Dendritic cell treated with granulocyte-macrophage colony-stimulating factor and Interleukin-4, amounts not matched to agents 40 ng/mL and 50 ng/mL, for 4 days (primary cell): Measurements from ENCODE around the gene RAP1A.

Experiments used
- H3K27ac Mint-ChIP-seq: one replicate; pipeline ENCODE4 v1.8.0; 2022; ENCODE audit warnings: mild to moderate bottlenecking, mixed read lengths
- H3K27me3 Mint-ChIP-seq: one replicate; pipeline ENCODE4 v1.8.0; 2022; ENCODE audit warnings: mild to moderate bottlenecking, mixed read lengths
- H3K36me3 Mint-ChIP-seq: one replicate; pipeline ENCODE4 v1.8.0; 2022; ENCODE audit warnings: low read depth, mixed read lengths
- H3K4me1 Mint-ChIP-seq: one replicate; pipeline ENCODE4 v1.8.0; 2022; ENCODE audit warnings: low read depth, mixed read lengths
- H3K4me3 Mint-ChIP-seq: one replicate; pipeline ENCODE4 v1.8.0; 2022; ENCODE audit warnings: mild to moderate bottlenecking, moderate library complexity, mixed read lengths
- H3K9me3 Mint-ChIP-seq: one replicate; pipeline ENCODE4 v1.8.0; 2022; ENCODE audit warnings: mixed read lengths
- intact Hi-C: fragments of 100-400 bp; cut with micrococcal nuclease; formaldehyde crosslinking; loops from one replicate; pipeline ENCODE4 v1.15.0; 2022

Gene RAP1A

GRCh38 chr1:111707906-111708305 lies 88.3 kb downstream of the RAP1A start:
- Mint-ChIP-seq H3K9me3 (no peaks in the 10 kb centered on the region), H3K4me3 (no peak overlapping the region), H3K4me1 (peaks cover 5% of the 10 kb centered on the region), H3K36me3 (peaks cover 76% of the 10 kb centered on the region), H3K27me3 (no peaks in the 10 kb centered on the region), H3K27ac (peak overlapping the region; percentile 32)
- intact Hi-C loops = loop anchor here (10.0 kb wide), 1 partner anchor 53 kb away; no protein-coding TSS in a partner anchor

GRCh38 chr1:111709986-111710385 lies 90.4 kb downstream of the RAP1A start:
- Mint-ChIP-seq H3K9me3 (no peaks in the 10 kb centered on the region), H3K27me3 (no peaks in the 10 kb centered on the region), H3K4me1 (peaks cover 5% of the 10 kb centered on the region), H3K36me3 (peaks cover 61% of the 10 kb centered on the region), H3K27ac (no peak overlapping the region), H3K4me3 (no peak overlapping the region)
- intact Hi-C loops = loop anchor here (10.0 kb wide), 1 partner anchor 55 kb away; no protein-coding TSS in a partner anchor

- H3K27me3 Mint-ChIP-seq = no peaks in the 10 kb centered on the region
- H3K27ac Mint-ChIP-seq = no peak overlapping the region
- H3K36me3 Mint-ChIP-seq = peaks cover 42% of the 10 kb centered on the region
- no peak overlapping the region for H3K4me3 Mint-ChIP-seq
- no peaks in the 10 kb centered on the region for H3K9me3 Mint-ChIP-seq
- intact Hi-C loops = no loop called here
- peaks cover 43% of the 10 kb centered on the region for H3K4me1 Mint-ChIP-seq
Observed at GRCh38 chr1:111716333-111716732, 96.7 kb downstream of the RAP1A start.

GRCh38 chr1:111717450-111717849 lies 97.9 kb downstream of the RAP1A start:
- Mint-ChIP-seq H3K4me3 (no peak overlapping the region), H3K27ac (no peak overlapping the region), H3K27me3 (no peaks in the 10 kb centered on the region), H3K4me1 (peaks cover 43% of the 10 kb centered on the region), H3K9me3 (no peaks in the 10 kb centered on the region), H3K36me3 (peaks cover 39% of the 10 kb centered on the region)
- intact Hi-C loops = no loop called here

- no peaks in the 10 kb centered on the region for H3K27me3 Mint-ChIP-seq
- peaks cover 54% of the 10 kb centered on the region for H3K4me1 Mint-ChIP-seq
- H3K4me3 Mint-ChIP-seq = no peak overlapping the region
- intact Hi-C loops = no loop called here
- no peak overlapping the region for H3K27ac Mint-ChIP-seq
- H3K9me3 Mint-ChIP-seq = no peaks in the 10 kb centered on the region
- H3K36me3 Mint-ChIP-seq = peaks cover 39% of the 10 kb centered on the region
Observed at GRCh38 chr1:111719135-111719534, 99.5 kb downstream of the RAP1A start.

- Mint-ChIP-seq H3K27me3 (no peaks in the 10 kb centered on the region), H3K4me1 (peaks cover 54% of the 10 kb centered on the region), H3K27ac (peak overlapping the region; percentile 28), H3K36me3 (peaks cover 39% of the 10 kb centered on the region), H3K9me3 (no peaks in the 10 kb centered on the region), H3K4me3 (no peak overlapping the region)
- intact Hi-C loops = no loop called here
Observed at GRCh38 chr1:111719674-111720132, 100.1 kb downstream of the RAP1A start.

- H3K36me3 Mint-ChIP-seq = peaks cover 34% of the 10 kb centered on the region
- H3K9me3 Mint-ChIP-seq = no peaks in the 10 kb centered on the region
- peaks cover 54% of the 10 kb centered on the region for H3K4me1 Mint-ChIP-seq
- no peak overlapping the region for H3K4me3 Mint-ChIP-seq
- intact Hi-C loops = no loop called here
- H3K27ac Mint-ChIP-seq = peak overlapping the region; percentile 28
- H3K27me3 Mint-ChIP-seq = no peaks in the 10 kb centered on the region
Observed at GRCh38 chr1:111720274-111720976, 100.8 kb downstream of the RAP1A start.

GRCh38 chr1:111720977-111721786 lies 101.6 kb downstream of the RAP1A start:
- H3K36me3 Mint-ChIP-seq = peaks cover 31% of the 10 kb centered on the region
- H3K27me3 Mint-ChIP-seq = no peaks in the 10 kb centered on the region
- H3K4me3 Mint-ChIP-seq = no peak overlapping the region
- peaks cover 54% of the 10 kb centered on the region for H3K4me1 Mint-ChIP-seq
- no peaks in the 10 kb centered on the region for H3K9me3 Mint-ChIP-seq
- intact Hi-C loops = no loop called here
- H3K27ac Mint-ChIP-seq = peak overlapping the region; percentile 28

GRCh38 chr1:111723091-111723806 lies 103.7 kb downstream of the RAP1A start:
- peaks cover 38% of the 10 kb centered on the region for H3K4me1 Mint-ChIP-seq
- no peak overlapping the region for H3K4me3 Mint-ChIP-seq
- no peaks in the 10 kb centered on the region for H3K9me3 Mint-ChIP-seq
- intact Hi-C loops = no loop called here
- peaks cover 25% of the 10 kb centered on the region for H3K36me3 Mint-ChIP-seq
- no peaks in the 10 kb centered on the region for H3K27me3 Mint-ChIP-seq
- H3K27ac Mint-ChIP-seq = no peak overlapping the region

- Mint-ChIP-seq H3K27me3 (no peaks in the 10 kb centered on the region), H3K9me3 (no peaks in the 10 kb centered on the region), H3K27ac (no peak overlapping the region), H3K4me1 (peaks cover 32% of the 10 kb centered on the region), H3K36me3 (peaks cover 19% of the 10 kb centered on the region), H3K4me3 (no peak overlapping the region)
- intact Hi-C loops = no loop called here
Observed at GRCh38 chr1:111723871-111724270, 104.3 kb downstream of the RAP1A start.

- Mint-ChIP-seq H3K27me3 (no peaks in the 10 kb centered on the region), H3K4me1 (peaks cover 26% of the 10 kb centered on the region), H3K27ac (no peak overlapping the region), H3K9me3 (no peaks in the 10 kb centered on the region), H3K4me3 (no peak overlapping the region), H3K36me3 (peaks cover 14% of the 10 kb centered on the region)
- intact Hi-C loops = no loop called here
Observed at GRCh38 chr1:111725192-111725591, 105.6 kb downstream of the RAP1A start.

- no peaks in the 10 kb centered on the region for H3K9me3 Mint-ChIP-seq
Observed at GRCh38 chr1:111727056-111727455, 107.5 kb downstream of the RAP1A start.

GRCh38 chr1:111729271-111729921 lies 109.8 kb downstream of the RAP1A start:
- peaks cover 14% of the 10 kb centered on the region for H3K36me3 Mint-ChIP-seq
- H3K27me3 Mint-ChIP-seq = no peaks in the 10 kb centered on the region
- H3K9me3 Mint-ChIP-seq = no peaks in the 10 kb centered on the region
- intact Hi-C loops = no loop called here
- H3K27ac Mint-ChIP-seq = no peak overlapping the region
- peaks cover 11% of the 10 kb centered on the region for H3K4me1 Mint-ChIP-seq
- H3K4me3 Mint-ChIP-seq = no peak overlapping the region

More at GRCh38 chr1:111727056-111727455, 107.5 kb downstream of the RAP1A start:
- peaks cover 22% of the 10 kb centered on the region for H3K4me1 Mint-ChIP-seq
- intact Hi-C loops = no loop called here
- no peaks in the 10 kb centered on the region for H3K27me3 Mint-ChIP-seq
- H3K36me3 Mint-ChIP-seq = peaks cover 14% of the 10 kb centered on the region
- H3K27ac Mint-ChIP-seq = no peak overlapping the region
- H3K4me3 Mint-ChIP-seq = no peak overlapping the region
